PFSK-1 (cell line): Measurements from ENCODE around the gene ANKRD33B.

ENCODE experiments used
- FOXP2 ChIP-seq: optimal IDR thresholded peaks from 2 replicates; pipeline ENCODE3; 2011; ENCODE audit warnings: borderline replicate concordance, control low read depth, inconsistent platforms; ENCODE audit not compliant: insufficient read depth; ENCODE audit errors: extremely low read length, extremely low read depth
- POLR2AphosphoS5 ChIP-seq: IDR thresholded peaks from 2 replicates; pipeline ENCODE4 v1.6.1; 2012; ENCODE audit warnings: low read depth, mild to moderate bottlenecking, control low read depth, low read length, moderate library complexity
- REST ChIP-seq, 2 experiments: IDR thresholded peaks; 2 replicates each; pipeline versions ENCODE4 v1.6.1 to v1.8.0; 2011 to 2012; ENCODE audit warnings: low read depth in 2 of 2, low read length in 2 of 2, control low read depth in 1 of 2, inconsistent platforms in 1 of 2, mild to moderate bottlenecking in 1 of 2, moderate library complexity in 1 of 2; ENCODE audit not compliant: insufficient read depth in 1 of 2
- SIN3A ChIP-seq: IDR thresholded peaks from 2 replicates; pipeline ENCODE4 v1.6.1; 2012; ENCODE audit warnings: mild to moderate bottlenecking, low read length, moderate library complexity, borderline replicate concordance; ENCODE audit not compliant: insufficient read depth
- TAF1 ChIP-seq: IDR thresholded peaks from 2 replicates; pipeline ENCODE4 v1.6.1; 2012; ENCODE audit warnings: low read length, control low read depth, borderline replicate concordance; ENCODE audit not compliant: insufficient read depth

Gene ANKRD33B

DNA sequence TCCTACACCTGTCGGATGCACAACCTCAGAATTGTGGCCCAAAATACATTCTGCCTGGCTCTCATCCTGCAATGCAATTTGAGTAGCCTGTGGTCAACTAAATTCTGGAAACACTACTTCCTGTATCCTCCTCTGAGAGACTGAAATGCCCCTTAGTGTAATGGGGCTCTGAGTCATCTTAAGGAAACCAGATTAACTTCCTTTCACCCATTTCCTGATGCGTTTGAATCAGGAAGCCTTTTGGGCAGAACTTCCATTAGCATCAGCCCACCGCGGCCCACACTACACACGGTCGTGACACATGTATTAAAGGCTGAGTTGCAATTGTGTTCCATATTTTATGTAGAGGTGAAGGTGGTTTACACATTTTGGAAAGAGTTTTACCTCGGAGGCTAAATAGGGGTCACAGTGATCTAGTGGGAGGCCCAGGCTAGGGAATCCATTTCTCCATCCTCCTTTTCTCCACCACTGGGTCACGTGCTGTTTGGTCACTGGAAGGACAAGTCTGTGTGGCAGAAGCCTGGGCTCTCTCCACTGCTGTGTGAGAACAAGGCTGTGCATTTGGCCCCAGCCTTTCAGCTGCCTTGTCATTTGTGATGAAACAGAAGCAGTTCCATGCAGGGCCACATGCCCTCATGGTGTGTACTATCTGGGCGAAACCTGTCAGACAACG, 141.2 kb downstream of the ANKRD33B start:
- TF ChIP-seq REST (IDR thresholded peaks at IDR 0.05; ENCODE audit: insufficient read depth in 1 of 2, low read depth in 2 of 2, low read length in 2 of 2) (no peak), POLR2AphosphoS5 (no peak), SIN3A (no peak), TAF1 (no peak)

- TF ChIP-seq TAF1 (no peak), FOXP2 (no peak), REST (IDR thresholded peaks at IDR 0.05; ENCODE audit: insufficient read depth in 1 of 2, low read depth in 2 of 2, low read length in 2 of 2) (no peak), SIN3A (no peak), POLR2AphosphoS5 (no peak)
These were observed 141.9 kb downstream of the ANKRD33B start for GRCh38 chr5:10705747-10706146.

DNA sequence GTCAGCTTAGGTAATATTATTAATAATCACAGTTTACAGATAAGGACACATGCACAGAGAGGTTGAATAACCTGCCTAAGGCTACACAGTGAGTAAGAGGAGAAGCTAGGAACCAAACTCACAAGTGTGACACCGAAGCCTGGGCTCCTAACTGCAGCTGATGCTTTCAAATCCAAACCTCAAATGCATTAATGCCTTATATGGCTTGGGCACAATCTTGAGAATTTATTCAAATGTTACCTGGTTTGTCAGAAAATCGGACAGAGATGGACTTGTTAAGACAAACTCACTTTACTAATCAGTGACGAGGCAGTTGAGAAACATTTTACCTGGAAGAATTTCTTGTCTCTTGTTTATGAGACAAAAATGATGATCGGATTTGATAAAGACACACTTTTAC, 142.5 kb downstream of the ANKRD33B start:
- TF ChIP-seq SIN3A (no peak), POLR2AphosphoS5 (no peak), FOXP2 (no peak), TAF1 (no peak), REST (IDR thresholded peaks at IDR 0.05; ENCODE audit: insufficient read depth in 1 of 2, low read depth in 2 of 2, low read length in 2 of 2) (no peak)
